GM12891 (cell line): ENCODE measurements around the gene MYOM1.

Source experiments
- PAX5 ChIP-seq: IDR thresholded peaks from 2 replicates; pipeline ENCODE4 v1.6.1; 2011; ENCODE audit warnings: low read length, moderate library complexity, mild to moderate bottlenecking; ENCODE audit not compliant: insufficient read depth, severe bottlenecking
- POLR2A ChIP-seq: IDR thresholded peaks from 2 replicates; pipeline ENCODE4 v1.6.1; 2011; ENCODE audit warnings: low read depth, low read length, control low read depth
- POLR2AphosphoS5 ChIP-seq: IDR thresholded peaks from 2 replicates; pipeline ENCODE4 v1.6.1; 2011; ENCODE audit warnings: low read depth, low read length, control low read depth
- POU2F2 ChIP-seq: IDR thresholded peaks from 2 replicates; pipeline ENCODE4 v1.6.1; 2011; ENCODE audit warnings: low read depth, mild to moderate bottlenecking, control low read depth, low read length, moderate library complexity
- SPI1 ChIP-seq: IDR thresholded peaks from 2 replicates; pipeline ENCODE4 v1.6.1; 2011; ENCODE audit warnings: low read depth, low read length, control low read depth
- TAF1 ChIP-seq: IDR thresholded peaks from 2 replicates; pipeline ENCODE4 v1.6.1; 2011; ENCODE audit warnings: low read depth, low read length, control low read depth

- no peak for TF ChIP-seq POLR2AphosphoS5
- TF ChIP-seq POLR2A = no peak
- no peak for TF ChIP-seq TAF1
- TF ChIP-seq SPI1 = no peak
- no peak for TF ChIP-seq PAX5
- no peak for TF ChIP-seq POU2F2
These were observed 134.2 kb downstream of the MYOM1 start for GRCh38 chr18:3085612-3086011.
